SK-N-SH (cell line): ENCODE data around the gene AREL1. TPM values are rescaled to one million over a fixed set of nuclear protein-coding genes. Genes with fewer than 3 reads are reported as not detected.

ENCODE experiments used
- CTCF ChIA-PET: fragments of 300-600, 350-600 bp; formaldehyde crosslinking; extraction: SDS; loops from one replicate; lab custom pipeline; 2021; lab: Yijun Ruan, JAX
- POLR2A ChIA-PET: fragments of 350-600 bp; sonication (Branson Sonifier 250); formaldehyde crosslinking; extraction: SDS; loops from one replicate; lab custom pipeline; 2020; ENCODE audit warnings: antibody characterized with exemption, inconsistent platforms; lab: Yijun Ruan, JAX
- DNase-seq: peaks from one replicate; pipeline ENCODE4 v3.0.0; 2012
- H2AFZ ChIP-seq: fragments of 200-600 bp; sonication (generic); 2 replicates; pipeline ENCODE4 v1.8.1; 2016; ENCODE audit warnings: antibody characterized with exemption, mild to moderate bottlenecking, low read depth
- H3F3A ChIP-seq: fragments of 200-600 bp; sonication (generic); replicated peaks from 2 replicates; pipeline ENCODE3; 2016; ENCODE audit warnings: antibody characterized with exemption, mild to moderate bottlenecking; ENCODE audit not compliant: insufficient read depth
- H3K27ac ChIP-seq, 2 experiments: fragments of 200-500 bp in 1 of 2; fragments of 200-600 bp in 1 of 2; sonication (Bioruptor generic) in 1 of 2; sonication (generic), shearing (Covaris generic) in 1 of 2; 2 replicates each; pipeline versions ENCODE4 v1.5.1 to v1.6.1; 2014 to 2016; ENCODE audit warnings: low read depth in 2 of 2, inconsistent platforms in 1 of 2, low read length in 1 of 2, mild to moderate bottlenecking in 1 of 2, mixed read lengths in 1 of 2
- H3K27me3 ChIP-seq: fragments of 200-600 bp; sonication (generic), shearing (Covaris generic); 2 replicates; pipeline ENCODE4 v1.6.1; 2016; ENCODE audit warnings: mixed run types; ENCODE audit not compliant: insufficient read depth
- H3K36me3 ChIP-seq, 2 experiments: fragments of 200-500 bp in 1 of 2; fragments of 200-600 bp in 1 of 2; sonication (Bioruptor generic) in 1 of 2; sonication (generic) in 1 of 2; replicated peaks in 1 of 2; 2 replicates each; pipeline versions ENCODE3 to v1.5.1; 2014 to 2016; ENCODE audit warnings: low read length in 1 of 2, mild to moderate bottlenecking in 1 of 2; ENCODE audit not compliant: insufficient read depth in 2 of 2, control insufficient read depth in 1 of 2
- H3K4me1 ChIP-seq, 2 experiments: fragments of 200-500 bp in 1 of 2; fragments of 200-600 bp in 1 of 2; sonication (Bioruptor generic) in 1 of 2; sonication (generic), shearing (Covaris generic) in 1 of 2; 2 replicates each; pipeline versions ENCODE4 v1.5.1 to v1.6.1; 2014 to 2016; ENCODE audit warnings: low read depth in 1 of 2, low read length in 1 of 2, mixed run types in 1 of 2; ENCODE audit not compliant: insufficient read depth in 2 of 2, control insufficient read depth in 1 of 2
- H3K4me2 ChIP-seq: fragments of 200-600 bp; sonication (generic), shearing (Covaris generic); 2 replicates; pipeline ENCODE4 v1.6.1; 2017; ENCODE audit warnings: mixed run types
- H3K4me3 ChIP-seq, 2 experiments: fragments of 200-500 bp in 1 of 2; fragments of 200-600 bp in 1 of 2; sonication (Bioruptor generic) in 1 of 2; sonication (generic), shearing (Covaris generic) in 1 of 2; 2 replicates each; pipeline versions ENCODE4 v1.5.1 to v1.8.1; 2014 to 2016; ENCODE audit warnings: low read depth in 2 of 2, inconsistent platforms in 1 of 2, low read length in 1 of 2, mild to moderate bottlenecking in 1 of 2, mixed read lengths in 1 of 2, moderate library complexity in 1 of 2
- H3K79me2 ChIP-seq: fragments of 200-600 bp; sonication (generic); 2 replicates; pipeline ENCODE4 v1.8.1; 2017; ENCODE audit warnings: mild to moderate bottlenecking; ENCODE audit not compliant: insufficient read depth
- H3K9ac ChIP-seq: fragments of 200-600 bp; sonication (generic); 2 replicates; pipeline ENCODE4 v1.6.1; 2017; ENCODE audit warnings: mixed run types
- H3K9me2 ChIP-seq: fragments of 200-600 bp; sonication (generic); 2 replicates; pipeline ENCODE4 v1.6.1; 2017; ENCODE audit warnings: mixed run types
- H3K9me3 ChIP-seq: fragments of 200-600 bp; sonication (generic); 2 replicates; pipeline ENCODE4 v1.6.1; 2017; ENCODE audit warnings: mixed run types, mild to moderate bottlenecking, moderate library complexity
- H4K20me1 ChIP-seq: fragments of 200-600 bp; sonication (generic); 2 replicates; pipeline ENCODE4 v1.6.1; 2017; ENCODE audit warnings: mild to moderate bottlenecking, mixed run types; ENCODE audit not compliant: insufficient read depth
- CHD2 ChIP-seq: fragments of 150-350 bp; IDR thresholded peaks from 2 replicates; pipeline ENCODE4 v1.6.1; 2018; ENCODE audit warnings: low read length; ENCODE audit not compliant: partially characterized antibody
- ELF1 ChIP-seq: IDR thresholded peaks from 2 replicates; pipeline ENCODE4 v1.4.0; 2012
- FOSL2 ChIP-seq: IDR thresholded peaks from 2 replicates; pipeline ENCODE4 v1.4.0; 2012; ENCODE audit warnings: low read depth, mild to moderate bottlenecking, moderate library complexity, borderline replicate concordance
- FOXJ3 ChIP-seq: sonication (generic); formaldehyde crosslinking; IDR thresholded peaks from 2 replicates; pipeline ENCODE4 v1.5.1; 2020; ENCODE audit warnings: mild to moderate bottlenecking, missing genetic modification reagents
- IRF3 ChIP-seq: fragments of 150-350 bp; IDR thresholded peaks from 2 replicates; pipeline ENCODE4 v1.6.1; 2016; ENCODE audit warnings: mild to moderate bottlenecking, low read depth, low read length
- JUND ChIP-seq: IDR thresholded peaks from 2 replicates; pipeline ENCODE4 v1.4.0; 2012
- MEF2A ChIP-seq: IDR thresholded peaks from 2 replicates; pipeline ENCODE4 v1.4.0; 2012; ENCODE audit warnings: low read depth, borderline replicate concordance
- NFIC ChIP-seq: IDR thresholded peaks from 2 replicates; pipeline ENCODE4 v1.4.0; 2012; ENCODE audit warnings: borderline replicate concordance
- TCF12 ChIP-seq: IDR thresholded peaks from 2 replicates; pipeline ENCODE4 v1.4.0; 2012
- TEAD4 ChIP-seq: IDR thresholded peaks from 2 replicates; pipeline ENCODE4 v1.4.0; 2012; ENCODE audit warnings: mild to moderate bottlenecking, borderline replicate concordance; ENCODE audit not compliant: insufficient read depth
- WGBS: methylation state at CpG from one replicate; pipeline ENCODE4 v1.1.6; 2017; ENCODE audit warnings: low lambda C conversion rate; 5-methylcytosine and 5-hydroxymethylcytosine counted together
- polyA plus RNA-seq, 3 experiments: library from polyadenylated mRNA; depleted of rRNA; stranded (reverse); fragments of >200 nt; gene quantifications; 2 replicates each; pipeline ENCODE4 v1.2.3, GENCODE V29; 2012
- TF ChIP-seq, protein P1 (sequence below): IDR thresholded peaks from 2 replicates; pipeline ENCODE4 v1.4.0; 2012; ENCODE audit warnings: low read depth, borderline replicate concordance

The AREL1 gene
- polyA plus RNA-seq, 1 of the 3 experiments (the other 2 are of a cell fraction) = 35.1 TPM

GRCh38 chr14:74658535-74659131 is 54.2 kb downstream of the AREL1 start:
- H3K9ac ChIP-seq = no peak overlapping the region
- H3K36me3 ChIP-seq = peaks cover 58 to 62% of the 10 kb centered on the region in 2 experiments
- H3K4me3 ChIP-seq = no peak overlapping the region
- H3K9me2 ChIP-seq = no peaks in the 10 kb centered on the region
- no peaks in the 10 kb centered on the region for H4K20me1 ChIP-seq
- peak overlapping the region in 1 of 2 experiments; percentile 73; a peak in 2 of 4 replicates for H3K27ac ChIP-seq
- peaks cover 56% of the 10 kb centered on the region for H3F3A ChIP-seq
- H3K4me2 ChIP-seq = no peak overlapping the region
- no peaks in the 10 kb centered on the region for H3K27me3 ChIP-seq
- no peak for DNase-seq
- no peaks in the 10 kb centered on the region for H3K9me3 ChIP-seq
- 93% methylated on average over 1 of the region's 1 CpG for WGBS
- H3K79me2 ChIP-seq = no peaks in the 10 kb centered on the region
- H2AFZ ChIP-seq = no peak overlapping the region
- peaks cover 6 to 46% of the 10 kb centered on the region in 2 experiments; a peak in 3 of 4 replicates for H3K4me1 ChIP-seq
- POLR2A ChIA-PET = no interaction called here
- CTCF ChIA-PET = interaction anchor here (1.4 kb wide), 1 partner anchor 158 kb away, joined by 5 read pairs; no protein-coding TSS in a partner anchor
- TF ChIP-seq NFIC = no peak
- peak; percentile 40 for TF ChIP-seq JUND
- TF ChIP-seq TCF12 = 0 out of 2 replicates have a peak, but pooled peaks have one; percentile 7
- peak; percentile 38; the same call in 1 of the 2 replicates for TF ChIP-seq FOSL2
- 0 out of 2 replicates have a peak, but pooled peaks have one; percentile 10 for TF ChIP-seq TEAD4
- TF ChIP-seq, protein P1, sequence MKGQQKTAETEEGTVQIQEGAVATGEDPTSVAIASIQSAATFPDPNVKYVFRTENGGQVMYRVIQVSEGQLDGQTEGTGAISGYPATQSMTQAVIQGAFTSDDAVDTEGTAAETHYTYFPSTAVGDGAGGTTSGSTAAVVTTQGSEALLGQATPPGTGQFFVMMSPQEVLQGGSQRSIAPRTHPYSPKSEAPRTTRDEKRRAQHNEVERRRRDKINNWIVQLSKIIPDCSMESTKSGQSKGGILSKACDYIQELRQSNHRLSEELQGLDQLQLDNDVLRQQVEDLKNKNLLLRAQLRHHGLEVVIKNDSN = no peak
- TF ChIP-seq ELF1 = no peak

- Histone ChIP-seq H2AFZ (no peak overlapping the region), H3K79me2 (no peaks in the 10 kb centered on the region), H3K4me3 (no peak overlapping the region), H3K9ac (no peak overlapping the region), H3K36me3 (peaks cover 48 to 52% of the 10 kb centered on the region in 2 experiments), H3K27me3 (no peaks in the 10 kb centered on the region), H4K20me1 (no peaks in the 10 kb centered on the region), H3K27ac (peak overlapping the region; percentile 71 to 74; a peak in 3 of 4 replicates), H3K4me1 (peaks cover 7 to 46% of the 10 kb centered on the region in 2 experiments; a peak in 3 of 4 replicates), H3K9me2 (no peaks in the 10 kb centered on the region), H3K4me2 (0 out of 2 replicates have a peak overlapping the region, but pooled peaks have one; percentile 55)
- DNase-seq = no peak
- WGBS = 93% methylated on average over 3 of the region's 3 CpGs
- ChIA-PET CTCF (interaction anchor here (0.9 kb wide), 1 partner anchor 89 kb away, joined by 3 read pairs; no protein-coding TSS in a partner anchor), POLR2A (no interaction called here)
- TF ChIP-seq MEF2A = no peak
- TF ChIP-seq, protein P1 = no peak
- no peak for TF ChIP-seq FOXJ3 (CRISPR knock-in tag)
- TF ChIP-seq TCF12 = no peak
- no peak for TF ChIP-seq CHD2
- TF ChIP-seq IRF3 = no peak
- TF ChIP-seq, all 33 proteins: peak for 0
- Histone ChIP-seq H3F3A (peaks cover 56% of the 10 kb centered on the region), H3K9me3 (no peaks in the 10 kb centered on the region)
Measured at GRCh38 chr14:74656964-74657363, 55.9 kb downstream of the AREL1 start.
